AG09319 (cell line): ENCODE results near the gene KAZALD1.

Experiments
- DNase-seq: peaks from one replicate; pipeline ENCODE4 v3.0.0-alpha.2; 2010; ENCODE audit warnings: low read depth; ENCODE audit errors: extremely low read depth
- CTCF ChIP-seq: IDR thresholded peaks from 2 replicates; pipeline ENCODE4 v1.5.1; 2011; ENCODE audit warnings: low read depth, mild to moderate bottlenecking, inconsistent platforms, low read length, moderate library complexity

Gene KAZALD1

DNA sequence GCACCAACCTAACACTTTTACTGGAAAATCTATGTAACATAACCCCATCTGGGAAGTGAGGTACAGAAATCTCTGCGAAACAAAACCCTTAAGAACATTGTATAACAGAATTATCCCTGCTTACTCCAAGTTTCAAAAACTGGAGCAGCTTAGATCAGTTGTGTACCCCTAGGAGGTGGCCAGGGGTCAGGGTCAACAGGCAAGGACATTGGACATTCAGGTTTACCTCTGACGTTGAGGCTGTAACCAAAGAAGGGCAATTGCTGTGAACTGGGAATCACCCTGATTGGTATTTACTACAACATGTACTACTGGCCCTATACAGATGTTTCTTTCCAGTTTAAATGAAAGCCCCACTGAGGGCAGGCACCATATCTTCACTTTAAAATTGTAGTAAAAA, 17.7 kb upstream of the KAZALD1 start:
- TF ChIP-seq CTCF, result no peak

DNA sequence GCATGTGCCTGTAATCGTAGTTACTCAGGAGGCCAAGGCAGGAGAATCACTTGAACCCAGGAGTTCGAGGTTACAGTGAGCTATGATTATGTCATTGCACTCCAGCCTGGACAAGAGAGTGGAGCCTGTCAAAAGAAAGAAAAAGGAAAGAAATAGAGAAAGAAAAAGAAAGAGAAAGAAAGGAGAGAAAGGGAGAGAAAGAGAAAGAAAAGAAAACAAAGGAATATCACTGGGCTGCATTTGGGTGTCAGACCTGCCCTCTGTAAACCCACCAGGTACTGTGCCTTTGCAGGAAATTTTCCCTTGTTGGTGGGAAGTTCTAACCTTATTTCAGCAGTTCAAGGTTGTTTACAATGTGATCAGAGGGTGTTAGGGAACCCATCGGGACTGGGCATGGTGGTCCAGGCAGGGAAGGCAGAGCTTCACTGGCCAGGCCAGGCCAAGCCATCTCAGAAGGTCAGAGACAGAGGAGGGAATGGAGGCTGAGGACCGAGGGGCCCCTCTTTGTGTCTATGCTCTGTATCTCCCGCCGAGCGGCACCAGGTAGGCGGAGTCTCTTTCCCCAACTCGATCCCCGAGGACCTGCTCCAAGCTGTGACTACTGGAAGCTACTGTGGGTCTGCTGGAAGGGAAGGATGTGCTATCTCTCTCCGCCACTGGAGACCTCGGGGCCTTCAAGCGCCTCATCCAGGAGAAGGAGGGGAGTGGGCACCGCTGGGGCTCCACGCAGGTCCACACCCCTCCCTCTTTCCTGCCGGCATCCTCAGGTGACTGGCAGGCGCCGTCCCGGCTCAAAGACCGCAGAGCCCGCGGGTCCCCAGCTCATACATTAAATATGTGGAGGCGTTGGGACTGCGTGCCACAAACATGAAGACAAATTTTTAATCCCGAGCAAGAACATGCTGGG, 15.2 kb upstream of the KAZALD1 start:
- TF ChIP-seq CTCF, result no peak
- no peak for DNase-seq

More for the DNA sequence above, 17.7 kb upstream of the KAZALD1 start:
- no peak for DNase-seq

- no peak for DNase-seq
- no peak for TF ChIP-seq CTCF
Measured at GRCh38 chr10:101047268-101047667, 14.5 kb upstream of the KAZALD1 start.

DNA sequence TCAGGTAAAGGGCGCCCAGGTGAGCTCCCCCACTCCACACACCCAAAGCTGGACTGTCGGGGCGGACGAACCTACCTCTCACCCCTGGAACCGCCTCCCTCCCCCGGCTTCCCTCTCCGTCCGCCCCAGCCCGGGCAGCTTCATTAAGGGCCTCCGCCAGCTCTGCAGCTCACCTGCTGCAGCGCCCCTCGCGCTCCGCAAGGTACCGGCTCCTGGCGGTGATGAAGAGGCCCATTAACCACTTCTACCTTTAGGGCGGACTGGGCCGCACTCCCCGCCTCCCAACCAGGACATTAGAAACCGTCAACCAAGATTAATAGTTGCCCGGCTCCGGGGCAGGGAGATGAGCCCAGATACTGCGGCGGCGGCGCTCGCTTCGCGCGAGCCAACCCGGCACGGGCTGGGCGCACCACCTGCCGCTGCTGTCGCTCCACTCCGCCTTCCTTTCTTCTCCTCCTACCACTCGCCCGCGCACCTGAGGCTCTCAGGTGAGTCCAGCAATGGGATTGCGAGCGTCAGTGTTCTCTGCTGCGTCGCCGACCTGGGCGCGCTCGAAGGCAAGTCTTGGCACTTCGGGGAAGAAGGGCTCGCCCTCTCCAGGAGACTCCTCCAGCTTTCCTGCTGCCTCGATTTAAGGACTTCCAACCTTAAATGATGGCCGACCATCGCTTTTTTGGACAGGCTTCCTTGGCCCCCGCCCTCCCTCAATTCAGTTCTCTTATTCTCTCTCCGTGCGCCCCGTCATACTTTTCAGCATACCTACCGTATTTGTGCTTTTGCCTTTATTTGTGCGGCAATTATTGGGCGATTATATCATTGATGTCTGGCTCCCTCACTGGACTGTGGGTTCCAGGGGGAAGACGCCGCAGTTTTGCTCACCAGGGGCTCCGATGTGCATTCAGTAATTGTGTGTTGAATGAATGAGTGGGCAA, 13.6 kb upstream of the KAZALD1 start:
- TF ChIP-seq CTCF, result no peak
- DNase-seq, result no peak

- no peak for DNase-seq
- TF ChIP-seq CTCF, result peak; percentile 77
Measured at GRCh38 chr10:101050208-101051069, 11.3 kb upstream of the KAZALD1 start.

DNA sequence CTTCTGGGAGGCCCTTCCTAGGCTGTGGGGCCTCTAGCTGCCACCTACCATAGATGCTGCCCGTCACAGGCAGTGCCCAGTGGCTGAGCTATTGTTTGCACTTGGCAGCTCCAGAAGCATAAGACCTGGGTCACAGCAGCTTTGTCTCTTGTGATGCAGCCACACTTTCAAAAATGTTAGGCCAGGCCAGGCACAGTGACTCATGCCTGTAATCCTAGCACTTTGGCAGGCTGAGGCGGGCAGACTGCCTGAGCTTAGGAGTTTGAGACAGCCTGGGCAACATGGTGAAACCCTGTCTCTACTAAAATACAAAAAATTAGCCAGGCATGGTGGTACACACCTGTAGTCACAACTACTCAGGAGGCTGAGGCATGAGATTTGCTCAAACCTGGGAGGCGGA, 9.5 kb upstream of the KAZALD1 start:
- peak; percentile 46 for DNase-seq
- no peak for TF ChIP-seq CTCF
